ENCODE data around the gene SENP7.
"Not testable (repeated sequence)": the region's sequence is repeated elsewhere in the genome, so short reads cannot be mapped to it uniquely, and the experiment has no call there.

Gene SENP7, protein sequence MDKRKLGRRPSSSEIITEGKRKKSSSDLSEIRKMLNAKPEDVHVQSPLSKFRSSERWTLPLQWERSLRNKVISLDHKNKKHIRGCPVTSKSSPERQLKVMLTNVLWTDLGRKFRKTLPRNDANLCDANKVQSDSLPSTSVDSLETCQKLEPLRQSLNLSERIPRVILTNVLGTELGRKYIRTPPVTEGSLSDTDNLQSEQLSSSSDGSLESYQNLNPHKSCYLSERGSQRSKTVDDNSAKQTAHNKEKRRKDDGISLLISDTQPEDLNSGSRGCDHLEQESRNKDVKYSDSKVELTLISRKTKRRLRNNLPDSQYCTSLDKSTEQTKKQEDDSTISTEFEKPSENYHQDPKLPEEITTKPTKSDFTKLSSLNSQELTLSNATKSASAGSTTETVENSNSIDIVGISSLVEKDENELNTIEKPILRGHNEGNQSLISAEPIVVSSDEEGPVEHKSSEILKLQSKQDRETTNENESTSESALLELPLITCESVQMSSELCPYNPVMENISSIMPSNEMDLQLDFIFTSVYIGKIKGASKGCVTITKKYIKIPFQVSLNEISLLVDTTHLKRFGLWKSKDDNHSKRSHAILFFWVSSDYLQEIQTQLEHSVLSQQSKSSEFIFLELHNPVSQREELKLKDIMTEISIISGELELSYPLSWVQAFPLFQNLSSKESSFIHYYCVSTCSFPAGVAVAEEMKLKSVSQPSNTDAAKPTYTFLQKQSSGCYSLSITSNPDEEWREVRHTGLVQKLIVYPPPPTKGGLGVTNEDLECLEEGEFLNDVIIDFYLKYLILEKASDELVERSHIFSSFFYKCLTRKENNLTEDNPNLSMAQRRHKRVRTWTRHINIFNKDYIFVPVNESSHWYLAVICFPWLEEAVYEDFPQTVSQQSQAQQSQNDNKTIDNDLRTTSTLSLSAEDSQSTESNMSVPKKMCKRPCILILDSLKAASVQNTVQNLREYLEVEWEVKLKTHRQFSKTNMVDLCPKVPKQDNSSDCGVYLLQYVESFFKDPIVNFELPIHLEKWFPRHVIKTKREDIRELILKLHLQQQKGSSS

DNA sequence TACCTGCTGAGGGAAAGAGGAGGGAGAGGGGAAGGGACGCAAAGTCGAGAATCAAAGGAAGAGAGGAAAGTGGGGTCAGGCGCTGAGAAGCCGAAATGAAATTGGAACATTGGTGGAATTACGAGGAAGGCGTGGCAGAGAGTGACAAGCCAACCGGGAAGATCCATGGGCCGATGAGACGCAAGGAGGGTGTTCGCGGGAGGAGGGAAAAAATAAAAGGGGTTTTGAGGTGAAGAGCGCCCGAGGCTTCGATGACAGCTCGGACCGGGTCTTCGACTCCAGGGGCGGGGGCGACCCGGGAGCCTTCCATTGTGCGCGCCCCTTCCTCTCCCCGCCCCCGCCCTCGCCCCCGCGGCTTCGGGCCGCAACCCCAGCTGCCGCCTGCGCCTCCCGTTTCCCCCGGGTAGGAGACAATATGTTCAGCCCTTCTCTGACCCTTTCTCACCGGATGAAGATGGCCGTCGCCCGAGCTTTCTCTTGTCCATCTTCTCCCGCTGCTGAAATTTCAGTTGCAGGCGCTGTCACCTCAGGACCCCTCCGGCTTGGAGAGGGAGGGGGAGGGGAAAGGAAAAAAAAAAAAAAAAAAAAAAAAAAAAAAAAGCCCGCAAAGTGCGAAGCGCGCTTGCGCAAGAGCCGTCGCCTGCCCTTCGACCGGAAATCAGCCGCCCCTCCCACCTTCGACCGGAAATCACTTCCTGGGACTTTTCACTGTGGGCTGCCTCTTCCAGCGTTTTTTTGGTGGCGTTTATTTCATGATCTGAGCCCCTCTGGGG is at the start of gene SENP7:
SENP7 (minus strand) TSS at position 567 of the 773 bp plus-strand sequence; CDS start at position 485, 82 bp downstream.
- DNase-seq (ENCODE audit: low spot score), result peak; percentile 77

DNA sequence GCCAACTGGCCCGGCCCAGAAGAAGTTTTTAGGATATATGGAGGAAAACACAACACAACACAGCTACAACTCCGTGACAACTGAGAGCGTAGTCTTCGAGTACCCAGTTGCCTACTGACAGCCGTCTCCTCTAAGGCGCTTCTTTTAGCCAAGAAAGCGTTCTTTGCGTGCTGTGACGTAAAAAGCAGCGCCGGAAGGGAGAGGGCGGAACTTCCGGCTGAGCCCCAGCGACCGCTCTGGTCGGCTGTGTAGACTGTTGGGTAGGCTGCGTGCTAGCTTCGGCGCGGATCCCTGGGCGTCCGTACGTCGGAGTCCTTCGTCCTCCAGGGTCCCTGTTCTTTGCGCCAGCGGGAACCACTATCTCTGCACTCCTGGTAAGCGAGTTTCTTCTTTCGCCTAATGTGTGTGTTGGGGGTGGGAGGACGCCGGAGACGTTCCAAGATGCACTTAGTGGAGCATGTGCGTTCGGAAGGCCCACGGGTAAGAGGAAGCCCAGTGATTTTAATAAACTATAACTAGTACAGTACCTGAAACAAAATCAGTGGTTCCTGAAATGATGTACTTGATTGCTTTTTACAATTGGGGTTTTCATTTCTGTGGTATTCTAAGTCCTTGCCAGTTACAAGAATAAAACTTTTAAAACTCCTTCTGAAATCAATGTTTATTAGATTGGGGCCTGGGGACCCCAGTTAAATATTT is 48.8 kb upstream of the SENP7 start, which contains the start of gene TRMT10C:
TRMT10C (plus strand) TSS at position 239 of the 699 bp plus-strand sequence. CDS start 2,914 bp downstream, outside the sequence.
- peak; percentile 91 for DNase-seq (ENCODE audit: low spot score)

DNA sequence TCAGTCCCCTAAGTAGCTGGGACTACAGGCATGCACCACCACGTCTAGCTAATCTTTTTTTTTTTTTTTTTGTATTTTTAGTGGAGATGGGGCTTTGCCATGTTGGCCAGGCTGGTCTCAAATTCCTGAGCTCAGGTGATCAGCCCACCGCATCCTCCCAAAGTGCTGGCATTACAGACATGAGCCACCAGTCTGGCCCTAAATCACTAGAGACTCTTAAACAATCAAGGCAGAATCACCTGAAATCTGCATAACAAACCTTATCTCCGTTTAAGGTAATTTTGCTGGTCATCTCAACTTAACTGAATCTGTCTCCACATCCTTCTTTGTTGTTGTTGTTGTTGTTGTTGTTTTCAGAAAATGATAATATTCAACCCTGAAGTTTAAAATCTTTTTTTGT is 43.1 kb upstream of the SENP7 start:
- no peak for DNase-seq (ENCODE audit: low spot score)

DNA sequence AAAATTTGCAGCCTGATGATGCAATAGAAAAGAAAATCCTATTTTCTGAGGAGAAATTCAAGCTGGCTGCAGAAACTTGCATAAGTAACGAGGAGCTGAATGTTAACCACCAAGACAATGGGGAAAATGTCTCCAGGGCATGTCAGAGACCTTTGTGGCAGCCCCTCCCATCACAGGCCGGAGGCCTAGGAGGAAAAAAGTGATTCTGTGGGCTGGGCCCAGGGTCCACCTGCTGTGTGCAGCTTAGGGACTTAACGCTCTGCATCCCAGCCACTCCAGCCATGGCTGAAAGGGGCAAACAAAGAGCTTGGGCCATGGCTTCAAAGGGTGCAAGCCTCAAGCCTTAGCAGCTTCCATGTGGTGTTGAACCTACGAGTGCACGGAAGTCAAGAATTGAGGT is 40.4 kb upstream of the SENP7 start:
- not testable (repeated sequence) for DNase-seq (ENCODE audit: low spot score)

DNA sequence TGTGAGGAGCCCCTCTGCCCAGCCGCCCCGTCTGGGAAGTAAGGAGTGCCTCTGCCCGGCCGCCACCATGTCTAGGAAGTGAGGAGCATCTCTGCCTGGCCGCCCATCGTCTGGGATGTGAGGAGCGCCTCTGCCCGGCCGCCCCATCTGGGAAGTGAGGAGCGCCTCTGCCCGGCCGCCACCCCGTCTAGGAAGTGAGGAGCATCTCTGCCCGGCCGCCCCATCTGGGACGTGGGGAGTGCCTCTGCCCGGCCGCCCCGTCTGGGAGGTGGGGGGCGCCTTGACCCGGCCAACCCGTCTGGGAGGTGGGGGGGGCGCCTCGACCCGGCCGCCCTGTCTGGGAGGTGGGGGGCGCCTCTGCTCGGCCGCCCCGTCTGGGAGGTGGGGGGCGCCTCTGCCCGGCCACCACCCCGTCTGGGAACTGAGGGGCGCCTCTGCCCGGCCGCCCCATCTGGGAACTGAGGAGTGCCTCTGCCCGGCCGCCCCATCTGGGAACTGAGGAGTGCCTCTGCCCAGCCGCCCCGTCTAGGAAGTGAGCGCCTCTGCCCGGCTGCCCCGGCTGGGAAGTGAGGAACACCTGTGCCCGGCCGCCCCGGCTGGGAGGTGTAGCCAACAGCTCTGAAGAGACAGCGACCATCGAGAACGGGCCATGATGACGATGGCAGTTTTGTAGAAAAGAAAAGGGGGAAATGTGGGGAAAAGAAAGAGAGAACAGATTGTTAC is 38.5 kb upstream of the SENP7 start:
- not testable (repeated sequence) for DNase-seq (ENCODE audit: low spot score)

DNA sequence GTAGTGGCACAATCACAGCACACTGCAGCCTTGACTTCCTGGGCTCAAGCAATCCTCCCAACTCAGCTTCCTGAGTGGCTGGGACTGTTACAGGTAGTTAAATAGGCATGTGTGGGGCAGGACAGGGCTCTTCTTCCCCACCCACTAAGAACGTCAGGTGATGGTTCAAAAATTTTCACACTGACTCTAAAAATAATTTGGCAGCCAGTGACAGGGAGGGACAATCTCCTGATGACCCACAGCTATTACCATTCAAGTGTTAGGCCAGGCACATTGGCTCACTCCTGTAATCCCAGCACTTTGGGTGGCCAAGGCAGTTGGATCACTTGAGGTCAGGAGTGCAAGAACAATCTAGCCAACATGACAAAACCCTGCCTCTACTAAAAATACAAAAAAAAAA is 36.5 kb upstream of the SENP7 start:
- no peak for DNase-seq (ENCODE audit: low spot score)

DNA sequence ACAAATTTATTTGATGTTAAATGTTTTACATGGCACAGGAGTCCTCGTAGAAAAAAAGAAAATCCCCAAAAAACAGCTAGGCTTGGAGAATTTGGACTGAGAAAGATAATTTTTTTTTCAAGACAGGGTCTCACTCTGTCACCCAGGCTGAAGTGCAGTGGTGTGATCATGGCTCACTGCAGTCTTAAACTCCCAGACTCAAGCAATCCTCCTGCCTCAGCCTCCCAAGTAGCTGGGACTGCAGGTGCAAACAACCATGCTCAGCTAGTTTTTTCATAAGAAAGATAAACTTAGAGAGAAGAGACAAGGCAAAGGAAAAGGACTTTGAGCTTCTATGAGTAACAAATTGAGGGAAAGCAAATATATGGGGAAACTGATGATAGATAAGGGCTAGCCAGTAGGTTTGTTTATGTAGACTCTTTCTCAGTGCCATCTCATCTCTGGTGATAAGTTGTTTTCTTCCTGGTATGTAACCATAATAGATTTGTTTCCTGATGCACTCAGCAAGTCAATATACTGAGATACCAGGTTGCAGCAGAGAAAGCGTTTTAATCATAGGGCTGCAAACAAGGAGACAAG is 35.6 kb upstream of the SENP7 start:
- DNase-seq (ENCODE audit: low spot score), result no peak

DNA sequence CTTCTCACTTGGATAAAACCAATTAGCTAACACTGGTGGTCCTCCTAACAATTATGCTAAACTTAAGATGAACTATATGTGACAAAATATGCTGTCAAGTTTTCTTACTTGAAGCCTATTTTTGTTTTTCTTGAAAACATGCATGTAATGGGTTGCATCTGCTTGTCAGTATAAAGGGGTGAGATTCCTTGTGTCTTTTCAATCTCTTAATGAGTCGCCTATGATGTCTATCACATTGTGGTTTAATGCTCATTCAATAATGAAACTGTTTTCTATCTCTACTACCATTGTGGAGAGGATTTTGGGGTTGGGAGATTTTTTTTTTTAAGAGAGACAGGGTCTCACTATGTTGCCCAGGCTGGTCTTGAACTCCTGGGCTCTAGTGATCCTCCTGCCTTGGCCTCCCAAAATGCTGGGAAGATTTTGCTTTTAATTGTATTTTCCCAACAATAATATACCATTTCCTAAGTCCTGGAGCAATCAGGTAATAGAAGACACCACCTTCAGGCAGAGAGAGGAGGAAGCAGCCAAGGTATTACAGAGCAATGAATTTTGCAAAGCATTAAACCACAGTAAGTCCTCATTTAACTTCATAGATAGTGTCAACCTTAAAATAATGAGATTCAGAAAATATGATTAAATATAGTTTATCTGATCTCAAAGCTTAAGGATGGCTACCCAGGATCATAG is 31.3 kb upstream of the SENP7 start:
- peak; percentile 17 for DNase-seq (ENCODE audit: low spot score)

DNA sequence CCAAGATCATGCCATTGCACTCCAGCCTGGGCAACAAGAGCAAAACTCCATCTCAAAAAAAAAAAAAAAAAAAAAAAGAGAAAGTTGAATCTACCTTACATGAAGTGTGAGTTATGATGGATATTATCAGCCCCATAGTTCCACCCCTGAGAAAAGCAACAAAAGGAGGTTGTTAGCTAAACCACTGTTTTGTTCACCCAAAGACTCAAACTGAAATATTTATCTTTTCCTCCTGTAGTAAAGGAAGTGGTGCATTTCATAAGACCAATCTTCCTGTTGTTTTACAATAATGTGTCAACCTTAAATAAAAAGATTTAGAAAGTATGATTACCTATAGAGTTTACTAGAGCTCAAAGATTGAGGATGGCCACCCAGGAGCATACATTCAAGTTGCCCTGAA is 29.9 kb upstream of the SENP7 start:
- peak; percentile 46 for DNase-seq (ENCODE audit: low spot score)

DNA sequence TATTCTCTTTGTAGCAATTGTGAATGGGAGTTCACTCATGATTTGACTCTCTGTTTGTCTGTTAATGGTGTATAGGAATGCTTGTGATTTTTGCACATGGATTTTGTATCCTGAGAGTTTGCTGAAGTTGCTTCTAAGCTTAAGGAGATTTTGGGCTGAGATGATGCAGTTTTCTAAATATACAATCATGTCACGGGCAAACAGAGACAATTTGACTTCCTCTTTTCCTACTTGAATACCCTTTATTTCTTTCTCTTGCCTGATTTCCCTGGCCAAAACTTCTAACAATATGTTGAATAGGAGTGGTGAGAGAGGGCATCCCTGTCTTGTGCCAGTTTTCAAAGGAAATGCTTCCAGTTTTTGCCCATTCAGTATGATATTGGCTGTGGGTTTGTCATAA is 23.9 kb upstream of the SENP7 start:
- DNase-seq (ENCODE audit: low spot score), result not testable (repeated sequence)

DNA sequence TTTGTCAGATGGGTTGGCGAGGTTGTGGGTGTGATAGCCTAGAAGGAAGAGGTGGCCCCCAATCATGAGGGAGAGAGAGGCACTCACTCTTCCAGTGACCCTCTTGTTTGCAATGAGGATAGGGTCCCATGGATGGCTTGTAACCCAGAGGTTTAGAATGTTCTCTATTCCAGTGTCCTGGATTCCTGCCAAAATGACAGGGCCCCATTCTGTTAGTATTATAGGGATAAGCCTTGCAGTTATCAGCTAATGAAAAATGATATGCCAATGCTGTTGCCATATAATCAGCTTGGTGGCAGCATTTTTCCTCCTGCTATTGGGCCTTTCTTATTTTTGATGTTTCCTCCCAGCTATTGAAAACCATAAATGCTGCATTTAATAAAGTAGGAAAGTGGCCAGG is 23.3 kb upstream of the SENP7 start:
- no peak for DNase-seq (ENCODE audit: low spot score)

DNA sequence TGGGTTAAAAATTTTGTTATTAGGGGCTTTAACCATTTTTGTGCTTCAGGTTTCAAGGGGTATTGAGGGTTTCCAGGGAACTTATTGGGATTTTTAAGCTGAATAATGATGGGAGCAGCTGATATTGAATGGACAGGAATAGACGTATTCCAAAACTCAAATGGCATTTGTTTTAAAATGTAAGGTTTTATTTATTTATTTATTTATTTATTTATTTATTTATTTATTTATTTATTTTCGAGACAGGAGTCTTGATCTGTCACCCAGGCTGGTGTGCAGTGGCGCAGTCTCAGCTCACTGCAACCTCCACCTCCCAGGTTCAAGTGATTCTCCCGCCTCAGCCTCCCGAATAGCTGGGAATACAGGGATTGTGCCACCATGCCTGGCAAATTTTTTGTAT is 22.2 kb upstream of the SENP7 start:
- no peak for DNase-seq (ENCODE audit: low spot score)

DNA sequence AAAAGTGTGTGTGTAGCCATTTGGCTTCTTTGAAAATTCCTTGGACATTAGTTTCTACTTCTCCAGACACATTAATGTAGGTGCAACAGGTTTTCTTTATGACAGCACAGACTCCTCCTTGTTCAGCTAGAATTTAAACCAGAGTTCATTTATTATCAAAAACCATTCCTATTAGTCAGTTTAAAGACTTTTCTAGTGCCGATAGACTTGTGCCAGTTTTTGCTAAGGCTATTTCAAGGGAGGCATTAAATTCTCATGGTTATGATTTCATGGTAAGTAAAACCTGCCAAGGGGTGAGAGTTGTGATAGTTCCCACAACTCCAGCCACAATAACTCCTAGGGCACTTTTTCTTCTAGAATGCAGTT is 20.6 kb upstream of the SENP7 start:
- no peak for DNase-seq (ENCODE audit: low spot score)

DNA sequence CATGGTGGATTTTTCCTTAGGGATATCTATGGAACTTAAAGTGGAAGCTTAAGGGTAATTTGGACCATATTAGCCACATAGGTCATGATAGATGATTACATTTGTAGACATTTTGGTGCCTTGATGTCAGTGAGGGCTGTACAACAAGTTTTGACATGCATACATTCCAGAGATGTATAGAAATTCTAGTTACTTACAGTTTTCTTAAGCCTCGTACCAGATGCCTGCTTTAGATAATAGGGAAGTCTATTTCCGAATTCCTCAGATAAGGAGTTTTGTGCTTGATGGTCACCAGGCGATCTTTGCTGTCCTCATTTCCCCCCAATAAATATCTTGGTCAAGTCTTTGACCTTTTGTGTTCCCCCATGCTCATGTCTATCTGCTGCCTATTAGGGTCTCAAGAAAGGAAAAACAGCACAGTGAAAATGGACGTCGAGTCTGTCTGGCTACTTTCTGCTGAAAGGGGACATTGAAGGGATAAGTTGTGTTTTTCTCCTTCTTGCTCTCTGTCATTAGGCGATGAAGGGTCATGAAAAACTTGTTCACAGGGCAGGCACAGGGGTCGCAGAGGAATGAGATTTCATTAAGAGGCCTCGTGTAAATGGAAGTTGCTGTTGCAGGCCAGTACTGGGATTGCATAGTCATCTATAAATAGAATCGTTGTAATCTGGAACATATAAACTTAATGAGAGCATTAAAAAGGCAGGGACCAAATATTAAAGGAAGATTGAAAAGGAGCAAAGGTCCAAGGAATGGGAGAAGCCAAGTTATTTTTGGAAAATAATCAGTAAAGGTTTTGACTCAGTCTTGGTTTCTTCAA is 20.0 kb upstream of the SENP7 start:
- DNase-seq (ENCODE audit: low spot score), result no peak

DNA sequence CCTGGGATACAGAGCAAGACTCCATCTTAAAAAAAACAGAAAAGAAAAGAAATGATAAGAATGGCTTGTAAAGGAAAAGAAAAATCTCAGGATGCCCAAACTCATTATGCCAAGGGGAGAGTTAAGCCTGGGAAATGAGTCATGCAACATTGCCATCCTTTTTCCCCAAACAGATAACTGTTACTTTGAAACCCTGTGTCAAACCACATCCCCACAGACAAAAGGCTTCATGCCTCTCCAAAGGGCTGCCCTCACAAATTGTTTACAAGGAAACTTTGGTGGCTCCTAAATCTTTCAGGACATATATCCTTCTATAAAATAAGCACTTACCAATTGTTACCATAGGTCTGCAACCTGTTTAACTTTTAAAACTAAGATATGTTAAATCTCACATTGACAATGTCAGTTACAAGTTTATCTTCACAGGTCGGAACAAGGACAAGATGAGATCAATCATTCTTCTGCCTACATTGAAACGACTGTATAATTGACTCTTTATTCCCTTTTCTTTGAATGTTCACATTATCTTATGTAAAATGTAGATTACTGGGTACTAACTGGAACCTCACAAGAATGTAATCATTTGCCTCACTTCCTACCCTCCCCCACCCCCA is 18.6 kb upstream of the SENP7 start:
- DNase-seq (ENCODE audit: low spot score), result peak; percentile 42

DNA sequence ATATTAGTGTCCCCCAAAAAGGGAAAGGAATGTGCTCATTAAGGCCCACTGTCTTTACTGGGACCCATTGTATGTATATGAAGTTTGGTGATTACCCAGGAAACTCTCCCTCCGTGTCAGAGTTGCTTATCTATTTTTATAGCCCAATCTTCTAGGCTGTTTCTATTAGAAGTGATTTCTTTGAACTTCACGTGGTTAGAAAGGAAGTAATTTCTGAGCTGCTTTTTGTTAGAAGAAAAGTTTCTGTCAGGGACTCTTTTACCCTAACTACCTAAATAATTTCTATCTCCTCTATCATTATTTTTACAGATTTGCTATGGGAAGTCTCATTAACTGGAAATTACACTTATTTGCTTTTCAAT is 17.7 kb upstream of the SENP7 start:
- DNase-seq (ENCODE audit: low spot score), result peak; percentile 27

DNA sequence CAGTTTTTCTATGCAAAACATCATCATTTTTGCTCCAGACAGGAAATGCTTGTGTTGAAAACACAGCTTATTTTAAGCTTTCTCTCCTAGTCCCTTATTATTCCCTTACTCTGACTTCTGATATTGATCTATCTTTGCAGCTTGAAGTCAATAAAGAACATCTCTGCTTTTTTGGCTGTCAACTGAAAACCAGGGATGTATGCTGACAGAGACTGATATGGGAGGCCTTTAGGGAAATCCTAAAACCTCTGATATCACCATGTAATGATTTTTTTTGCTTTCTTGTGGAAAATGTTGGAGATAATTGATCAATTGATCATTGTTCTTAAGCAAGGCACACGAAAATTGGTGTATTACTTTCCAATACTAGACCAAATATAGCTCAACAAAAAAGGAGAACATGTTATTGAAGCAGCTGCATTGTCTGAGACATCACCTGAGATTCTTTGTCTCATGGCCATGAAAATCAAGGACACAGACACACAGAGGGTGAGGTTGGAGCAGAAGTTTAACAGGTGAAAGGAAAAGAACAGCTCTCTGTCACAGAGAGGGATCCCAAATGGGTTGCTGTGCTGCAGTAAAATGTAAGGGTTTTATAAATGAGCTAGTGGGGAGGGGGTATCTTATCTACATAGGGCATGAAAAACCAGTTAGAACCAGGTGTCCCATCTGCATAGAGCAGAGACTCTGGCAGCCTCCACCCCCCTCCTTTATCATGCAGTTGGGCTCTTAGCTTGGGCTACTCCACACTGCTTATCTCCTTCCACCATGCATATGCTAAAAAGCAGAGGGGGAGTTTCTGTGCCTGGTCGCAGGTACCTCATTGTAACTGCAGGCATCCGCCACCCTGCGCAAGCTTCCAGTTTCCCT is 17.0 kb upstream of the SENP7 start:
- DNase-seq (ENCODE audit: low spot score), result no peak
